Natural killer cell (primary cell): Measurements from ENCODE around the gene MMRN1. TPM values are rescaled to one million over a fixed set of nuclear protein-coding genes. Genes with fewer than 3 reads are reported as not detected.
A peak's percentile ranks its signal among the peaks of the same experiment; 100 is the strongest.

Experiments used
- ATAC-seq, 3 donors: fragments of 150-1000 bp in 2 of 3; fragments of 200-7000 bp in 1 of 3; cut with Tn5 transposase; 1 replicate in 1 of 3; 2 replicates in 2 of 3; pipeline ENCODE4 v1.10.0; 2021; ENCODE audit warnings: mild to moderate bottlenecking in 2 of 3, moderate library complexity in 2 of 3
- DNase-seq, 2 donors: peaks; one replicate each; pipeline versions ENCODE4 v3.0.0 to v3.0.0-alpha.2; 2013 to 2021; ENCODE audit warnings: mixed read lengths in 1 of 2
- H3K27ac ChIP-seq: one replicate; pipeline ENCODE4 v1.5.1; 2013; ENCODE audit warnings: mild to moderate bottlenecking, low read length
- H3K27me3 ChIP-seq: one replicate; pipeline ENCODE4 v1.6.1; 2013; ENCODE audit warnings: low read length; ENCODE audit not compliant: control insufficient read depth, insufficient read depth
- H3K36me3 ChIP-seq: one replicate; pipeline ENCODE4 v1.6.1; 2013; ENCODE audit warnings: low read length; ENCODE audit not compliant: control insufficient read depth, insufficient read depth
- H3K4me1 ChIP-seq: one replicate; pipeline ENCODE4 v1.6.1; 2013; ENCODE audit warnings: low read length; ENCODE audit not compliant: control insufficient read depth, insufficient read depth
- H3K4me3 ChIP-seq: one replicate; pipeline ENCODE4 v1.5.1; 2013; ENCODE audit warnings: low read length
- H3K9me3 ChIP-seq: one replicate; pipeline ENCODE4 v1.6.1; 2013; ENCODE audit warnings: low read length; ENCODE audit not compliant: control insufficient read depth, insufficient read depth
- H3K27ac Mint-ChIP-seq, 2 donors: one replicate each; pipeline ENCODE4 v1.8.0; 2022; ENCODE audit warnings: mild to moderate bottlenecking in 2 of 2, mixed read lengths in 2 of 2, moderate library complexity in 1 of 2
- H3K27me3 Mint-ChIP-seq, 2 donors: one replicate each; pipeline ENCODE4 v1.8.0; 2022; ENCODE audit warnings: low read depth in 2 of 2, mixed read lengths in 2 of 2
- H3K36me3 Mint-ChIP-seq: one replicate; pipeline ENCODE4 v1.8.0; 2022; ENCODE audit warnings: mixed read lengths
- H3K4me1 Mint-ChIP-seq, 2 donors: one replicate each; pipeline ENCODE4 v1.8.0; 2022; ENCODE audit warnings: mixed read lengths in 2 of 2
- H3K4me3 Mint-ChIP-seq: one replicate; pipeline ENCODE4 v1.8.0; 2022; ENCODE audit warnings: mild to moderate bottlenecking, moderate library complexity, mixed read lengths
- H3K9me3 Mint-ChIP-seq, 2 donors: one replicate each; pipeline ENCODE4 v1.8.0; 2022; ENCODE audit warnings: mixed read lengths in 2 of 2
- CTCF ChIP-seq: fragments of 200-600 bp; IDR thresholded peaks from one replicate; pipeline ENCODE4 v1.8.0; 2022; ENCODE audit warnings: antibody characterized with exemption
- WGBS: methylation state at CpG from one replicate; pipeline ENCODE4 v1.1.7; 2013; ENCODE audit warnings: missing lambda C conversion rate; ENCODE audit not compliant: insufficient coverage; 5-methylcytosine and 5-hydroxymethylcytosine counted together
- intact Hi-C: fragments of 100-400 bp; cut with micrococcal nuclease; formaldehyde crosslinking; loops from one replicate; pipeline ENCODE4 v1.14.2; 2022
- total RNA-seq, 4 donors: library from RNA; stranded (reverse); fragments of 120-200 nt in 1 of 4; gene quantifications; one replicate each; pipeline versions ENCODE4 v1.2.3 to v1.2.4, GENCODE V29; 2013 to 2022

MMRN1 gene
- total RNA-seq, 3 donors from 2014 or later (not counting 1 experiment from before 2014, with no cell fraction given): 1.2 to 2.0 (median 1.8) TPM

DNA sequence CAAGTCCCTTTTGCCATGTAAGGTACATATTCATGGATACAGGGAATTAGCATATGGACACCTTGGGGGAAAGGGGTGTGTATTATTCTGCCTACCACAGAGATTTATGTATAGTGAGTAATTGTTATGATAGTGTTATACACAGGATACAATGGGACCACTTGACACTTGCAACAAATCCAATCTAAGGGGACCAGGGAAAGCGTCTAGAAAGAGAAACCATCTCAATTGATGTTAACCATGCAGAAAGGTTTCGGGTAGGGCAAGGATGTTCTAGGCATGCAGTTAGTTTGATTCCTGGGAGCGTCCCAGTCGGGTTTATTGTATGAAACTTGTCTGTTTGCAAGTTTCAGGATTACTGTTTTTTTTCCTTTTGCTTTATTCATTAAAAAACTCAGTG lies 34.2 kb downstream of the MMRN1 start:
- TF ChIP-seq CTCF: no peak
- no peaks in the 10 kb centered on the region for H3K27me3 ChIP-seq
- H3K4me1 ChIP-seq: no peaks in the 10 kb centered on the region
- 70% methylated on average over 4 of the region's 4 CpGs for WGBS
- Mint-ChIP-seq H3K9me3 (no peaks in the 10 kb centered on the region), H3K36me3 (no peaks in the 10 kb centered on the region), H3K4me1 (peaks cover 5 to 7% of the 10 kb centered on the region in 2 donors), H3K4me3 (no peak overlapping the region), H3K27me3 (no peaks in the 10 kb centered on the region), H3K27ac (no peak overlapping the region)
- DNase-seq (no peak), ATAC-seq (no peak)
- intact Hi-C loops: no loop called here
- H3K27ac ChIP-seq: no peak overlapping the region
- H3K36me3 ChIP-seq: no peaks in the 10 kb centered on the region
- peaks cover 8% of the 10 kb centered on the region for H3K9me3 ChIP-seq
- H3K4me3 ChIP-seq: no peak overlapping the region

GRCh38 chr4:89929425-89930159 lies 34.9 kb downstream of the MMRN1 start:
- Mint-ChIP-seq H3K4me1 (peaks cover 5 to 7% of the 10 kb centered on the region in 2 donors), H3K36me3 (no peaks in the 10 kb centered on the region), H3K27me3 (no peaks in the 10 kb centered on the region), H3K4me3 (peak overlapping the region; percentile 40), H3K27ac (peak overlapping the region in 1 of 2 donors; percentile 29), H3K9me3 (no peaks in the 10 kb centered on the region)
- WGBS: 15% methylated on average over 2 of the region's 4 CpGs
- Histone ChIP-seq H3K36me3 (no peaks in the 10 kb centered on the region), H3K4me1 (no peaks in the 10 kb centered on the region), H3K9me3 (peaks cover 8% of the 10 kb centered on the region), H3K4me3 (no peak overlapping the region), H3K27me3 (no peaks in the 10 kb centered on the region), H3K27ac (peak overlapping the region; percentile 38)
- DNase-seq (peak in 1 of 2 donors; percentile 69), ATAC-seq (peak; percentile 46 to 79 (median 61))
- intact Hi-C loops: no loop called here
- no peak for TF ChIP-seq CTCF

DNA sequence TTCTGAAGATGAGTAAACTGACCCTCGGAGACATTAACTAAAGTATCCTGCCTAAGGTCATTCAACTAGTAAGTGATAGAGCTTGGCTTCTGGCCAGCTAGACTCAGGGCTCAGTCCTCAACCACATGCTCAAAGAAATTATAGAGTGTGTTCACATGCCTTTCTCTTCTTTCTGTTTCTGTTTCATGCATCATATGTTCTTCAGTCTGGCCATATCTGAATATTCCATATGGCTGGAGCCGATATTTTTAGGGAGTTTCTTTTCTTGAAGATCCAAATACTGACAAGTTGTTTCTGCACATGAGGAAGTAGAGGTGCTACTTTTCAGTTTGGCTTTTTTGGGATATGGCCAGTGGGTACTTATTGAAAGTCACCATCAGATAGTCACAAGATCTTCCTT lies 44.9 kb downstream of the MMRN1 start:
- H3K9me3 Mint-ChIP-seq: no peaks in the 10 kb centered on the region
- H3K9me3 ChIP-seq: no peaks in the 10 kb centered on the region
- no peak for TF ChIP-seq CTCF
- H3K27me3 Mint-ChIP-seq: peaks cover 0 to 6% of the 10 kb centered on the region in 2 donors
- WGBS: 91% methylated on average over 2 of the region's 2 CpGs
- no peaks in the 10 kb centered on the region for H3K27me3 ChIP-seq
- no peak overlapping the region for H3K4me3 Mint-ChIP-seq
- no peaks in the 10 kb centered on the region for H3K4me1 Mint-ChIP-seq
- H3K27ac Mint-ChIP-seq: no peak overlapping the region
- H3K27ac ChIP-seq: no peak overlapping the region
- DNase-seq (no peak), ATAC-seq (no peak)
- no peaks in the 10 kb centered on the region for H3K4me1 ChIP-seq
- no peak overlapping the region for H3K4me3 ChIP-seq
- no peaks in the 10 kb centered on the region for H3K36me3 ChIP-seq
- no peaks in the 10 kb centered on the region for H3K36me3 Mint-ChIP-seq
- intact Hi-C loops: no loop called here

GRCh38 chr4:89939994-89940393 lies 45.3 kb downstream of the MMRN1 start:
- H3K9me3 ChIP-seq: no peaks in the 10 kb centered on the region
- H3K36me3 ChIP-seq: no peaks in the 10 kb centered on the region
- intact Hi-C loops: no loop called here
- H3K27me3 Mint-ChIP-seq: peaks cover 0 to 6% of the 10 kb centered on the region in 2 donors
- H3K27ac Mint-ChIP-seq: no peak overlapping the region
- no peak for TF ChIP-seq CTCF
- no peaks in the 10 kb centered on the region for H3K27me3 ChIP-seq
- DNase-seq: no peak
- H3K36me3 Mint-ChIP-seq: no peaks in the 10 kb centered on the region
- H3K4me3 ChIP-seq: no peak overlapping the region
- H3K4me1 ChIP-seq: no peaks in the 10 kb centered on the region
- no peaks in the 10 kb centered on the region for H3K4me1 Mint-ChIP-seq
- H3K4me3 Mint-ChIP-seq: no peak overlapping the region
- ATAC-seq: no peak
- H3K9me3 Mint-ChIP-seq: no peaks in the 10 kb centered on the region
- no peak overlapping the region for H3K27ac ChIP-seq
